Effector memory CD8-positive, alpha-beta T cell (primary cell): ENCODE measurements around the gene POLDIP2.

ENCODE experiments used
- ATAC-seq: fragments of 150-1000 bp; cut with Tn5 transposase; replicated peaks from 2 replicates; pipeline ENCODE4 v1.10.0; 2021; ENCODE audit warnings: mild to moderate bottlenecking, moderate library complexity
- DNase-seq, 3 experiments: peaks; one replicate each; pipeline ENCODE4 v3.0.0; 2021
- H3K27ac Mint-ChIP-seq, 2 donors: one replicate each; pipeline ENCODE4 v1.8.0; 2022; ENCODE audit warnings: mild to moderate bottlenecking in 2 of 2, mixed read lengths in 2 of 2, moderate library complexity in 2 of 2
- H3K27me3 Mint-ChIP-seq, 2 donors: one replicate each; pipeline ENCODE4 v1.8.0; 2022; ENCODE audit warnings: mixed read lengths in 2 of 2
- H3K36me3 Mint-ChIP-seq: one replicate; pipeline ENCODE4 v1.8.0; 2022; ENCODE audit warnings: mild to moderate bottlenecking, moderate library complexity, mixed read lengths; ENCODE audit not compliant: insufficient read depth
- H3K4me1 Mint-ChIP-seq, 2 donors: one replicate each; pipeline ENCODE4 v1.8.0; 2022; ENCODE audit warnings: low read depth in 2 of 2, mixed read lengths in 2 of 2
- H3K4me3 Mint-ChIP-seq, 2 donors: one replicate each; pipeline ENCODE4 v1.8.0; 2022; ENCODE audit warnings: mild to moderate bottlenecking in 2 of 2, mixed read lengths in 2 of 2, moderate library complexity in 2 of 2
- H3K9me3 Mint-ChIP-seq, 2 donors: one replicate each; pipeline ENCODE4 v1.8.0; 2022; ENCODE audit warnings: mixed read lengths in 2 of 2

Gene POLDIP2

DNA sequence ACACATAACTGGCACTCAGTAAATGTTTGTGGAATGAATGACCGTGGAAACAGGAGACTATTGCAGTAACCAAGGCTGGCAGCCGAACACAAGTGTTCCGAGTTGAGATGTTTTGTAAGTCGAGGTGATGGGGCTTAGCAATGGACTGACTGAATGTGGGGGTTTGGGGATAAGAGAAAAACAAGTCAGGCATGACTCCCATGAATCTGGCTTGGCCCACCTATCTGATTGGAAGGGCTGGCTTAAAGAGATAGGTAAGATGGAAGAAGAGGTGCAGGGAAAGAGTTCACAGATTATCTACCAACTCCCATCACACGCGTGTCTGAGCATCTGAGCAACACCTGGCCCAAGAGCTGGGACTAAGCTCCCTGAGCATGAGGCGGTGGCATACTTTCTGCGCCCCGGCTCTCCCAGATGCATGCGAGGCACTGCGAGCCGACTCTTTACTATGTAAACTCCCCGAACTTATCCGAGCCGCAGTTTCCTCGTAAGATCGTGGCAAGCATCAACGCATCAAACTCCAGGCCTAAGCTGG is 22.6 kb downstream of the POLDIP2 start:
- peaks cover 34 to 36% of the 10 kb centered on the region in 2 donors for H3K4me1 Mint-ChIP-seq
- H3K36me3 Mint-ChIP-seq = peaks cover 32% of the 10 kb centered on the region
- H3K27me3 Mint-ChIP-seq = no peaks in the 10 kb centered on the region
- H3K4me3 Mint-ChIP-seq = peak overlapping the region; percentile 94 to 99
- H3K27ac Mint-ChIP-seq = peak overlapping the region; percentile 98
- ATAC-seq = peak; percentile 3
- H3K9me3 Mint-ChIP-seq = no peaks in the 10 kb centered on the region
- DNase-seq = no peak

DNA sequence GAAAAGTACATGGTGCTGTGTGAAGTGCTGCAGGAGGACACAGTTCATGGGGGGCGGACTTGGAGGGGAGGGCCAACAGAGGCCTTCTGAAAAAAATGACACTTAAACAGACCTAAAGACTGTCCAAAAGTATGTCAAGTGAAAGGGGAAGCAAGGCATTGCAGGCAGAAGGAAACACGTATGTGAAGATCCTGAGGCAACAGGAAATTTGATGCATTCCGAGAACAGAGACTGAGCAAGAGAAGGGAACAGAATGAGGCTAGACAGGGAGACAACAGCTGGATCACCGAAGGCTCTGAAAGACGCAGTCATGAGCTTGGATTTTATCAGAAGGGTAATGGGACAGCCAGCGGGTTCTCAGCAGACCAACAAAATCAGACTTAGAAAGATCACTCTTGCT is 23.2 kb downstream of the POLDIP2 start:
- Mint-ChIP-seq H3K27me3 (no peaks in the 10 kb centered on the region), H3K27ac (peak overlapping the region; percentile 98), H3K4me1 (peaks cover 32 to 36% of the 10 kb centered on the region in 2 donors), H3K36me3 (peaks cover 37% of the 10 kb centered on the region), H3K9me3 (no peaks in the 10 kb centered on the region), H3K4me3 (peak overlapping the region; percentile 94 to 99)
- DNase-seq = no peak
- no peak for ATAC-seq

DNA sequence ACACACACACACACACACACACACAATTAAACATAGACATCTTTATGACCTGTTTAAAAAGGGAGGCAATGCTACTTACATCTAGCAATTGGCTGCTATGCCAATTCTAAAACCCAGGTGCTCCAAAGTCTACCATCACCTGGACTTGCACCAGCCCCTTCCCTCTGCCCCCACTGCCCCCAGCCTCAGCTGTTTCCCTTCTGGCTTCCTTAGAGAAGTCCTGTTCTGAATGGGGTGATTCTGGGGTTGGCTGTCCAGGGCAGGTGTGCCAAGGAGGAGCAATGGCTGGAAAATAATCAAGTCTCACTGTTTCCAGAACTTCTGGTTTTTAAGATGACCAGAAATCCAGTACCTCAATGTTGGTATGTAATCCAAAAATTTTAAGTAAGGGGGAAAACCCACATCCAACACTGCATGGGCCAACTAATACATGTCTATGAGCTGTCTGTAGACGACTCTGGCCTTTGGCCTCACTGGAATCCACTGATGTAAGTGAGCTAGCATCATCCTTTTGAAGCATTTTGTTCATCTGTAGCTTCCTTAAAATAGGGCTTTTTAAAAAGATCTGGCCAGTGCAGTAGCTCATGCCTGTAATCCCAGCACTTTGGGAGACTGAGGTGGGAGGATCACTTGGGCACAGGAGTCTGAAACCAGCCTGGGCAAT is 24.1 kb downstream of the POLDIP2 start:
- H3K4me1 Mint-ChIP-seq = peaks cover 28 to 30% of the 10 kb centered on the region in 2 donors
- peak overlapping the region; percentile 98 for H3K27ac Mint-ChIP-seq
- no peaks in the 10 kb centered on the region for H3K27me3 Mint-ChIP-seq
- DNase-seq = no peak
- H3K36me3 Mint-ChIP-seq = peaks cover 42% of the 10 kb centered on the region
- no peak for ATAC-seq
- no peaks in the 10 kb centered on the region for H3K9me3 Mint-ChIP-seq
- peak overlapping the region in 1 of 2 donors; percentile 99 for H3K4me3 Mint-ChIP-seq

DNA sequence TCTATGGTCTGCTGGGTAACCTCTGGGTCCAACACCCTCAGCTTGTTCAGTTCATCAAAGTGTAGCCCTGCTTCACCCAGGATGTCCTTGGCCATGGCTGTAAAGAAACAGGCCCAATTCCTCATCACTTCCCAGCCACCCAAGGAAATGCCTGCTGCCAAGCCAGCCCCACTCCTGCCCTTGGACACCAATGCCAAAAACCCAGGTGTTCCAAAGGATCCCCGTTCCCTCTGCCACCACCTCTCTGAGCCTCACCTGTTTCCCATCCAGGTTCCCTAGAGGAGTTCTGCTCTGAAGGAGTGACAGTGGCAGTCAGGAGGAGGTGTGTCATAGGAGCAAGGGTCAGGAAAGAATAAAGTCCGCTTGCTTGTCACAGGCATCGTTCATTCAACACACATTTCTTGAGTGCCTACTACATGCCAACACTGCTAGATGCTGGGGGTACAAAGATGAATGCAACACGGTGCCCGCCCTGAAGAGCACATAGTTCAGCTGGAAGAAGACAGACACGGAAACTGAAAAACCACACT is 25.4 kb downstream of the POLDIP2 start:
- Mint-ChIP-seq H3K27ac (peak overlapping the region in 1 of 2 donors; percentile 59), H3K4me3 (no peak overlapping the region), H3K9me3 (no peaks in the 10 kb centered on the region), H3K36me3 (peaks cover 49% of the 10 kb centered on the region), H3K4me1 (peaks cover 17 to 25% of the 10 kb centered on the region in 2 donors), H3K27me3 (no peaks in the 10 kb centered on the region)
- DNase-seq (no peak), ATAC-seq (no peak)

DNA sequence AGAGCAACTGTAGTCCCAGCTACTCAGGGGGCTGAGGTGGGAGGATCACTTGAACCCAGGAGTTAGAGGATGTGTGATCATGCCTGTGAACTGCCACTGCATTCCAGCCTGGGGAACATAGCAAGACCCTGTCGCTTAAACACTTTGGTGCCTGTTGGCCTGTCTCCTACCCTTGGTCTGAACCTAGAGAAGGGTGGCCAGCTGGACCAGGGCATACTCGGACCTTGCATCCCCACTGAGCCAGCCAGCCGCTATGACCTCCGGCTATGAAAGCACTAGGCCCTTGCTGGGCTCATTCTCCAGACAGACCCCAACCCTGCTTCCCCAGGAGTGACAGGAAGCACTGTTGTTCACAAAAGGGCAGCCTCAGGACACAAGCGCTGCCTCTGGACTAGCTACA is 26.7 kb downstream of the POLDIP2 start:
- H3K27me3 Mint-ChIP-seq = no peaks in the 10 kb centered on the region
- H3K27ac Mint-ChIP-seq = no peak overlapping the region
- DNase-seq = no peak
- no peaks in the 10 kb centered on the region for H3K9me3 Mint-ChIP-seq
- no peak for ATAC-seq
- peaks cover 47% of the 10 kb centered on the region for H3K36me3 Mint-ChIP-seq
- peaks cover 10 to 21% of the 10 kb centered on the region in 2 donors for H3K4me1 Mint-ChIP-seq
- H3K4me3 Mint-ChIP-seq = no peak overlapping the region

DNA sequence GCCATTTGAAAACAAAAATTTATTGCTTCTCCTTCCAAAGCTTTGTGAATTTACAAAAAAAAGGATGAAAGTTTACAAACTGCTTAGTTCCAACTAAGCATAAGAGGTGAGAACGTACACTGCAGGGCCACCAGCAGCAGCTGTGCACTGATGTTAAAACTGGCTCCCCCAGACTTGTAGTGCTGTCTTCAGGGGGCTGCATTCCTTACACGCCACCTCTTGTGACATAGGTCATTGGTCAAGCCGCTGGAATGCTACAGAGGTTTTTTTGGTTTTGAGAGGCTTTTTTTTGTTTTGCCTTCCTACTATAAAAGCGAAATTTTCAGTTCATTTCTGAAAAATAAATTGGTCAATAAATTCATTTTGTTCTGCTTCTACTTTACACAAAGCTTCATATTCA is 29.0 kb downstream of the POLDIP2 start:
- Mint-ChIP-seq H3K4me1 (peaks cover 0 to 5% of the 10 kb centered on the region in 2 donors), H3K27ac (no peak overlapping the region), H3K4me3 (no peak overlapping the region), H3K36me3 (peaks cover 41% of the 10 kb centered on the region), H3K27me3 (no peaks in the 10 kb centered on the region), H3K9me3 (no peaks in the 10 kb centered on the region)
- no peak for ATAC-seq
- no peak for DNase-seq

DNA sequence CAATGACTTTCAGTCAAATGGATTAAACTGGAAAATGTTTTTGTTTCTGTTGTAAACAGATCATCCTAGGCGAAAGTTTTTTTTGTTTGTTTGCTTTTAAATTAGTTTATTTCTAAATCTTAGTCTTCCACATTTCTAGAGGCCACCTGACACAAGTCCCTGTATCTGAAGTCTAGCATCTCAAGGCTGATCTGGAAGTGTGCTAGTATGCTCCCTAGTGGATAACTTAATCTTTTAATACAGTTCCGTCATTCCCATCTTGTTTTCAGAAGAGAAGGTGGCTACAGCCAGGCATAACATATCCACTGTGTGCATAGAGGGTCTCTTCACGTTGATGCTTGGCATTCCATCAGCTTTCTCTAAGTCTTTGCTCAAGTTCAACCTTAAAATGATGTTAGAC is 29.6 kb downstream of the POLDIP2 start:
- Mint-ChIP-seq H3K36me3 (peaks cover 41% of the 10 kb centered on the region), H3K4me1 (peaks cover 0 to 5% of the 10 kb centered on the region in 2 donors), H3K4me3 (no peak overlapping the region), H3K9me3 (no peaks in the 10 kb centered on the region), H3K27me3 (no peaks in the 10 kb centered on the region), H3K27ac (no peak overlapping the region)
- DNase-seq (no peak), ATAC-seq (no peak)

DNA sequence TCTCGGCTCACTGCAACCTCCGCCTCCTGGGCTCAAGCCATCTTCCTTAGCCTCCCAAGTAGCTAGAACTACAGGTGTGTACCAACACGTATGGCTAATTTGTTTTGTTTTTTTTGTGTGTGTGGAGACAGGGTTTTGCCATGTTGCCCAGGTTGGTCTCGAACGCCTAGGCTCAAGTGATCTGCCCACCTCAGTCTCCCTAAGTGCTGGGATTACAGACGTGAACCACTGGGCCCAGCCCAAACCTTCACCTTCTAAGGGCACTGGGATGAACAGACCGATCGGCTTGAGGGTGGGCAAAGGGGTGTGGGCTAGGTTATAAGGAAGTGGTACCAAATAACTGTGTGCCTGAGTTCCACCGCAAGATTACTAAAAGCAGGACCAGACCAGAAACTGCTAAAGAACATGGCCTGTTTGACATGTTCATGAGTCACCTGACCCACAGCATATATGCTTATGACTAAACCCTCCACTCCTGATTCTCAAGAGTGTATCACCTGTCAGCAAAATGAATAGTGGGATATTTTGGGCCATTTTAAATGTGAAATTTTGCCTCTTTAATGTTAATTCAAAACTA is 30.2 kb downstream of the POLDIP2 start:
- peaks cover 0 to 2% of the 10 kb centered on the region in 2 donors for H3K4me1 Mint-ChIP-seq
- no peaks in the 10 kb centered on the region for H3K9me3 Mint-ChIP-seq
- no peak for DNase-seq
- H3K27ac Mint-ChIP-seq = no peak overlapping the region
- H3K27me3 Mint-ChIP-seq = no peaks in the 10 kb centered on the region
- H3K36me3 Mint-ChIP-seq = peaks cover 38% of the 10 kb centered on the region
- H3K4me3 Mint-ChIP-seq = no peak overlapping the region
- no peak for ATAC-seq

DNA sequence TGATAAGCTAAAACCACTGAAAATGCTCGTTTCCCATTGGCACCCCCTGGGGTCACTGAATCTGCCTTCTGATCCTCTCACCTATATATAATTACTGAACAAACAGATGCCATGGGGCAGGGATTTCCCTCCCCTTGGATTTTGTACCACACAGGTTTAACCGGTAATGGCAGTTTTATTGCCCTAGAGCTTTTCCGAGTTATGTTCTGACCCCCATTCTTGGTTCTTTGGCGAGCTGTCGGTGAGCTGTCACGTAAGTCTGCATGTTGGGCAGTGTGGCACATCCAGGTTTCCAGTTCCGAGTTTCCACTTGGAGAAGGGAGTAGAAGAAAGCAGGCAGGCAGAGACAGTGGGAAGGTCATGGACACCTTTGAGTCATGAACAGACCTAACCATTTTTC is 31.2 kb downstream of the POLDIP2 start:
- H3K4me1 Mint-ChIP-seq = no peaks in the 10 kb centered on the region
- no peaks in the 10 kb centered on the region for H3K9me3 Mint-ChIP-seq
- no peaks in the 10 kb centered on the region for H3K27me3 Mint-ChIP-seq
- peaks cover 31% of the 10 kb centered on the region for H3K36me3 Mint-ChIP-seq
- DNase-seq (no peak), ATAC-seq (no peak)
- H3K27ac Mint-ChIP-seq = no peak overlapping the region
- no peak overlapping the region for H3K4me3 Mint-ChIP-seq

DNA sequence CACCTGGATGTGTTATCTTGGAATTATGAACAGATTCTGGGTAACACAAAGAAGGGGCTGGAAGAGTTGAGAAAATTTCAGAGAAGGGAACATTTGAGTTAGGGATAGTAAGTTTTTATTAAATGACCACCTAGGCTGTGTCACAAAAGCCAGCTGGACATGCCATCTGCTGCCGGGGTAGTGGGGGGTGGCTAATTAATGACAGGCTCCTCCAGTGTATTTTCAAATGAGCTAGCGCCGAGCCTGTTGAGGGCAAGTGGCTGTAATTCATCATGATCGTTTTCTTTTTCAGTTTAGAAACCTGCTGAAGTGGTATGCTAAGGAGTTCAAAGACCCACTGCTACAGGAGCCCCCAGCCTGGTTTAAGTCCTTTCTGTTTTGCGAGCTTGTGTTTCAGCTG is 32.1 kb downstream of the POLDIP2 start:
- no peaks in the 10 kb centered on the region for H3K27me3 Mint-ChIP-seq
- peaks cover under 1 to 1% of the 10 kb centered on the region in 2 donors for H3K4me1 Mint-ChIP-seq
- peaks cover 27% of the 10 kb centered on the region for H3K36me3 Mint-ChIP-seq

DNA sequence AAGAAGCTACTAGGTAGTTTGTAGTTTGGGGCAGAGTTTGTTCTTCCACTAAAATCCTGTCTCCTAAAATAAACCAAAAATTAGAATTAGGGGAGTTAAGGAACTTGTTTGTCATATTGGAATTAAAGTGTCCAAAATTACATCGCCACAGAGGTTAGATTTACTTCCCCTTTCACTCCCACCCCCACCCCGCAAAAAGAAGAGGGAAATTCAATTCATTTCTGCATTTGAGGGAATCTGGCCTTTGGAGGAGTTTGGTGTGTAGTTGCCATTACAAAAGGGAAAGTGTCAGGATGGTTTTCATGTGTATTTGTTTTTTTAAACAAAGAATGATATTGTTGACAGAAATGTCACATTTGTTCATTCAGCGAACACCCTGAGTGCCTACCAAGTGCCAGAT is 32.5 kb downstream of the POLDIP2 start:
- Mint-ChIP-seq H3K9me3 (no peaks in the 10 kb centered on the region), H3K4me1 (peaks cover 4 to 5% of the 10 kb centered on the region in 2 donors), H3K36me3 (peaks cover 22% of the 10 kb centered on the region), H3K4me3 (no peak overlapping the region), H3K27me3 (no peaks in the 10 kb centered on the region), H3K27ac (no peak overlapping the region)
- no peak for DNase-seq
- ATAC-seq = no peak

More for the DNA sequence above, 32.1 kb downstream of the POLDIP2 start:
- DNase-seq = no peak
- Mint-ChIP-seq H3K9me3 (no peaks in the 10 kb centered on the region), H3K27ac (no peak overlapping the region), H3K4me3 (no peak overlapping the region)
- ATAC-seq = no peak

DNA sequence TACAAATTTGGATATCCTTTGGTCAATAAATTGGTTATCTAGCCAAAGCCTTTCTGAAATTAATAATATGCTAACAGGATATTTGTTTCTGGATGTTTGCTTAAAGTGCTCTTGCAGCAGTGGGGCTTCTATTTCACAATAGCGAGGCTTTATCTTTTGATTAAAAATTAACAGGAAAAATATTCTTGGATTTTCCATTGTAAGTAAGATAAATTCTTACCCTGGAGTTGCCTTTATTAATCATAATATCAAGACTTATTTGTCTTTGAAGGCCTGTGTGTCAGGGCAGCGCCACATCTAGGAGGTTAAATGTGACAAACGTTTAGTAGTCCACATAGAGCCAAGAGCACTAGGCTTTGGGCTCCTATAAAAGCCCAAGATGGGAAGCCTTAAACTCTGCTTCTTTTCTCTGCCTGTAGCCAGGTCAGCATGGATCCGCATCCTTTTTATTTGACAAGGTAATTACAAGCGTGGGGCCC is 33.0 kb downstream of the POLDIP2 start:
- H3K36me3 Mint-ChIP-seq = peaks cover 21% of the 10 kb centered on the region
- ATAC-seq = no peak

DNA sequence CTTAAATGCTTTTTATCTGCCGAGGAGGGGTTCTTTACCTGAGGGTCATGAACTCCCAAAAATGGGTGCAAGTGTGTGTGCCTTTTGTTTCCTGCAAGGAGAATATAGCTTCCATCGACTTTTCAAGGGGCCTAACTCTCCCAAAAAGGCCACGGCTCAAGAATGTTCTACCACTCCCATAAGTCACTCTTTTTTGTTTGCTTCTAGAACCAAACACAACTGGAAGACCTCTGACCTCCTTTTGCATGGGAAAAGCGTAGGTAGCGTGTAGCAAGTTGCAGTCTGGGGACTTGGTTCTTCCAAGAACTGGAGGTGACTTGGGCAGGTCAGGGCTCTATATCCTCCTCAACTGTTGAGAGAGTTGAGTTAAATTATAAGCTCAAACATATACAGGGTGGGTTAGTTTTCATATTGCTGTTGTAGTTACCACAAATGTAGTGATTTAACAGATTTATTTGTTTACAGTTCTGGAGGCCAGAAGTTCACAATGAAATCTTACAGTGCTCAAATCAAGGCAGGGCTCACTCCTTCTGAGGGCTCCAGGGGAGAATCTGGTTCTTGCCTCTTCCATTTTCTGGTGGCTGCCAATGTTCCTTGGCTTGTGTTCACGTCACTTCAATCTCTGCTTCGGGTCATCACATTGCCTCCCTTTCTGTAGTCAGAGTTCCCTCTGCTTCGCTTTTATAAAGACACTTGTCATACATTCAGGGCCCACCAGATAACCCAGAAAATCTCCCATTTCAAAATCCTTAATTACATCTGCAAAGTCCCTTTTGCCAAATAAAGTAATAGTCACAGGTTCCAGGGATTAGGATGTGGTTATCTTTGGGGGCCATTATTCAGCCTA is 36.9 kb downstream of the POLDIP2 start:
- no peak for ATAC-seq
- peak overlapping the region; percentile 87 to 90 for H3K4me3 Mint-ChIP-seq
- no peak for DNase-seq
- peak overlapping the region in 1 of 2 donors; percentile 54 for H3K27ac Mint-ChIP-seq
- H3K9me3 Mint-ChIP-seq = no peaks in the 10 kb centered on the region
- H3K27me3 Mint-ChIP-seq = no peaks in the 10 kb centered on the region
- H3K4me1 Mint-ChIP-seq = peaks cover 14 to 18% of the 10 kb centered on the region in 2 donors
- peaks cover 15% of the 10 kb centered on the region for H3K36me3 Mint-ChIP-seq

More for the DNA sequence above, 33.0 kb downstream of the POLDIP2 start:
- no peak for DNase-seq
- Mint-ChIP-seq H3K27ac (no peak overlapping the region), H3K4me3 (no peak overlapping the region), H3K27me3 (no peaks in the 10 kb centered on the region), H3K4me1 (peaks cover 5 to 9% of the 10 kb centered on the region in 2 donors), H3K9me3 (no peaks in the 10 kb centered on the region)
